ENCODE results near the gene RIGI.
"Not testable (repeated sequence)": the region's sequence is repeated elsewhere in the genome, so short reads cannot be mapped to it uniquely, and the experiment has no call there.

Gene RIGI

GRCh38 chr9:32526041-32526706 is at the start of gene RIGI:
TSS of gene RIGI (minus strand) at chr9:32526196. CDS start at chr9:32526166, 30 bp downstream.
- DNase-seq (ENCODE audit: low spot score), result peak; percentile 69

DNA sequence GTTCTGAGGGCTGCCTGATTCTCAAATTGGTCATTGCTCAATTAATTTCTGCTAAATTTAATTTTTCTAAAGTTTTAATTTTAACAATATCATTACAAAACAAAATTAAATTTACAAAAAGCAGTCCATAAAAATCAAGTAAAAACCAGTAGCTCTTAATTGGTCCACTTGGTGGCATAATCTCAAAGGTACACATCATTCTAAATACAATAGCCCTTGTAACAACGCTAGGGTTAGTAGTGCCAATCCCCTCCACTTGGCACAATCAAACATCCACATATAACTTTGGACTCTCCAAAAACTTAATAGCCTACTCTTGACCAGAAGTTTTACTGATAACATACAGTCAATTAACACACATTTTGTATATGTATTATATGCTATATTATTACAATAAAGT is 48.9 kb upstream of the RIGI start:
- DNase-seq (ENCODE audit: low spot score), result no peak

- no peak for DNase-seq (ENCODE audit: low spot score)
Observed at GRCh38 chr9:32573821-32574220, 47.8 kb upstream of the RIGI start.

DNA sequence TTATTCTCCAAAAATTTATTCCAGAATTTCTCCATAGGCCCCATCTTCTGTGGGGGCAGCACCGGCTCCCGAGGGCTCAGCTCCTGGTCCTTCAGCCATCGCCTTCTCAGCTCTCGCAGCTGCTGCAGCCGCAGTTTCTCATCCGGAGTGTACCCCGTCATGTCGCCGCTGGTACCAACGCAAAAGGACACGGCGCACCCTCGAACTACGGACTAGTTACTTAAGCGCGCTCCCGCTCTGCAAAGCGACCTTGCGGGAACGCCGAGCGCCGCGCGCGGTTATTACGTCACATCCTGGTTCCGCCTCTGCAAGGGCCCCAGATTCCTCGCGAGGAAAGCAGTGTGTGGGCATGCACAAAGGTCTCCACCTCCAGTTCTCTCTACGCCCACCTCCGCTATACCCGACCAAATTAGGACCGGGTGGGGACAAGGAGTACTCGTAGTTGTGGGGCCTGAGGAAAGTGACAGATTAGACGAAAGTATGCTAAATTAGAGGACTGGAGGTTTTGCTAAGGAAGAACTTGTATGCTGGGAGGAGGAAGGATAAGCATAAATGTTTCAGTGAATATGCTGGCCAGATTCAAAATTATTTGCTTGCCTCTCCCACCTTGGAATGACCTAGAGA is 47.0 kb upstream of the RIGI start, which contains the start of gene NDUFB6:
Gene NDUFB6 (minus strand): TSS at position 260 of the 624 bp plus-strand sequence. CDS start 99 bp downstream, at position 161.
- DNase-seq (ENCODE audit: low spot score), result peak; percentile 92

DNA sequence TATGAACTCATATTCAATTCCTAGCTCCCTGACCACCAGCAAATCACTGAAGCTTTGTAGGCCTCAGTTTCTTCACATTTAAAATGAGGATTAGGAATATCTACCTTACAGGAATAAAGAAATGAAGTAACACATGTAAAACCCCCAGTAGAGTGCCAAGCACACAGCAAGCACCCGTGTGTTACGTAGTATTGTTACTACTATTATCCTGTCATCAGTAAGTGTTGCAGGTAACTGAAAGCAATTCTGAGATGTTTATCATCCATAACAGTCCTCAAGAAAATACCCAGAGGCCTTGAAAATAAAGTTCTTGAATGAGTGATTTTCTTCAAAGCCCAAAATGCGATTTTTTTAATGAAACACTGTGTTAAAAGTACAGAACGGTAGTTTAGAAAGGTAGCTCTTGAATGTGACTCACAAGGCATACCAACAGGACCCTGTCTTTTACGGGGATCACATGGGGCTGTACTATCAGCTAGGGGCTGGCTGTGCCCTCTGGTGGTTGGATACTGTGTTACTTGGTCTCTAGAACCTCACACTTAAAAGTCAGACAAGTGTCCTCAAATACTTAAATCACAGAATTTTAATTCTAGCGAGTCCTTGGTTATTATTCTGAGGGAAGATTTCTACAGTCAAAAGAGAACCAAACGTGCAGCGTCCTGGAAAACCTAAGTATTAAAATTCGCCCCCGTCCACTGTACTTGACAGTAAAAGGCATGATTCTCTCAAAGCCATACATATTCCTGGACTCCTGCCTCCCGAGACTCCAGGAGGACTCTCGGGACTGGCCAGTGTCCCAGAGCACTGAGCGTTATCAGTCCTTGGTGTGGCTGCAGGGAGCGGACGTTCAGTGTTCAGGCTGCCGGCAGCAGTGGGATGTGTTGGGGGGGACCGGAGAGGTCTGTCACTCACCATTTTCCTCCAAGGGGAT is 46.2 kb upstream of the RIGI start:
- peak; percentile 72 for DNase-seq (ENCODE audit: low spot score)

GRCh38 chr9:32570262-32570661 is 44.3 kb upstream of the RIGI start:
- DNase-seq (ENCODE audit: low spot score), result no peak

DNA sequence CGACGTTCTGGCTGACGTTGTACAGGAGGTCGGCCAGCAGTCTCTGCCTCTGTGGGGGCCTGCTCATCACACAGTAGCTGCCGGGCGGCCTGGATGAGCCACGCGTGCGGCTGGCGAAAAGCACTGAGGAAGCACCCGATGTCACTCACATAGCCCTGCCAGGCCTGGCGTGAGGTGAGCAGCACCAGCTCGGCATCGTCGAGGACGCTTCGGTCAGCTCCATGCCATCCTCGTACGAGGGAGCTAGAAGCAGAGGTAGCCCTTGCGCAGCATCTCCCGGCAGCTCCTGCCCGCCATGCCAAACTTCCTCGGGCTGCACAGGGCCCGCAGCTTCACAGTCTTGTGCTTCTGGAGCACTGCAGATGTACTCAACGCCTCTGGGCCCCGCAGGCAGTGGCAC is 40.8 kb upstream of the RIGI start:
- DNase-seq (ENCODE audit: low spot score), result no peak

- DNase-seq (ENCODE audit: low spot score), result no peak
Observed at GRCh38 chr9:32565967-32566366, 40.0 kb upstream of the RIGI start.

DNA sequence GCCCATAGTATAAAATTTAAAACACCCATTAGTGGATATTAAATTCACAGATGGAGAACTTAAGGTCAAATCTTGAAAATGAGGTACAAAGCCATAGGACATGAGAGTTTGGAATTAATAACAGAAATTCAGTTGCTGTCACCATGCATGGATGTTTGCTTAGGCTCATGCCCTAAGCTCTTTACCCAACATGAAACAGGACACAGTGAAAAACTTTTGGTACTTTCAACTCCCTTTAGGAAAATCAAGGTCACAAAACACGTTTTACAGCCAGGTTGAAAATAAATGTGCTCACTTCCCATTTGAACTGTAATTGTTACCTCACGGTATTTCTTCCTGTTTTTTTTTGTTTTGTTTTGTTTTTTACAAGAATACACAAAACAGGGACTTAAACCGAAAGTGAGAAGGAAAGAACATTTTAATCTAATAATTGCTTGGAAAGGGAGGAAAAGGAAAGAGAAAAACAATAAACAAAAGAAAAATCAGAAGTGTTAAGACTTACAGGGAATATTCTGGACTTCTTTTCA is 32.5 kb upstream of the RIGI start:
- no peak for DNase-seq (ENCODE audit: low spot score)

GRCh38 chr9:32554591-32554990 is 28.6 kb upstream of the RIGI start:
- no peak for DNase-seq (ENCODE audit: low spot score)

DNA sequence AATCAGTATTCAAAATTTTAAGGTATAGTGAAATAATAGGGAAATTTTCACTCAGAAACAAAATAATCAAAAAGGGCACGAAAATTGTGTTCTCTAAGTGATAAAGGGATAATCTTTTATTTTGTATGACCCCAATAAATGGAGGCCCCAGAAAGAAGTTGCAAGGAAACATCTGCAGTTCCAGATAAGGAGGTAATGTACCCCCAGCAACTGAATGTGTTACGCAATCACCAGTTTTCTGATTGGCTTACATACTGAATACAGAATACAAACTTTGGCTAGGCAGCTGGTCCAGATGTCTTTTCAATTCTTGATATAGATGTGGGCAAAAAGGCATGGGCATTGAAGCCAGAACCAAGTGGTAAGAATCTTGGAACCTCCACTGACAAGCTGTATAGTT is 28.1 kb upstream of the RIGI start:
- no peak for DNase-seq (ENCODE audit: low spot score)

GRCh38 chr9:32552172-32552872 is 26.3 kb upstream of the RIGI start, which contains the start of the genes SMIM27 and TOPORS:
TSS of gene SMIM27 (plus strand) at chr9:32552327. CDS start at chr9:32552435, 108 bp downstream.
TSS of gene TOPORS (minus strand) at chr9:32552586. CDS start at chr9:32552436, 150 bp downstream.
- peak; percentile 89 for DNase-seq (ENCODE audit: low spot score)

GRCh38 chr9:32551276-32552051 is 25.5 kb upstream of the RIGI start:
- peak; percentile 40 for DNase-seq (ENCODE audit: low spot score)

GRCh38 chr9:32550562-32551275 is 24.7 kb upstream of the RIGI start:
- peak; percentile 97 for DNase-seq (ENCODE audit: low spot score)

DNA sequence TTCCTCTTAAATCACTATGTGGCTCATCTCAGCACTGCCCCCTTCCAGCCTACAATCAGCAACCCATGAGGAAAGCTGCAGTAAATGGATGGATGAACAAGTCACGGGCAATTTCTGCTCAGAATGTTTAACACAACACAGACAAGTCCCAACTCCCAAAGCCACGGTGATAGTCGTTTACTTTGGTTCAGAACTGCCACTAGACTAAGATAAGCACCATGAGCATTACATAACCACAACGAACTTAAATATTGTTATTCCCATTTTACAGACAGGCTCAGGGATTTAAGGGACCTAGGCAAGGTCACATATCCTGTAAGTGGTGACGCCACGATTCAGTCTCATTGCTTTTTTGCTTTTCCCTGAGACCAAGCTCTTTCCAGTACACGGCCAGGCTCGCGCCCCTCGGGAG is 24.2 kb upstream of the RIGI start:
- DNase-seq (ENCODE audit: low spot score), result no peak

DNA sequence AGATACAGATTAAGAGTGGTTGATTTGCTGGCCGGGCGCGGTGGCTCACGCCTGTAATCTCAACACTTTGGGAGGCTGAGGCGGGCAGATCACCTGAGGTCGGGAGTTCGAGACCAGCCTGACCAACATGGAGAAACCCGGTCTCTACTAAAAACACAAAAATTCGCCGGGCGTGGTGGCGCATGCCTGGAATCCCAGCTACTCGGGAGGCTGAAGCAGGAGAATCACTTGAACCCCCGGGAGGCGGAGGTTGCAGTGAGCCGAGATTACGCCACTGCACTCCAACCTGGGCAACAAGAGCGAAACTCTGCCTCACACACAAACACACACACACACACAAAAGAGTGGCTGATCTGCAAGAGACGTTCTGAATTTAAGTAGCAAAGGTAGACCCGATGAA is 22.2 kb upstream of the RIGI start:
- not testable (repeated sequence) for DNase-seq (ENCODE audit: low spot score)

DNA sequence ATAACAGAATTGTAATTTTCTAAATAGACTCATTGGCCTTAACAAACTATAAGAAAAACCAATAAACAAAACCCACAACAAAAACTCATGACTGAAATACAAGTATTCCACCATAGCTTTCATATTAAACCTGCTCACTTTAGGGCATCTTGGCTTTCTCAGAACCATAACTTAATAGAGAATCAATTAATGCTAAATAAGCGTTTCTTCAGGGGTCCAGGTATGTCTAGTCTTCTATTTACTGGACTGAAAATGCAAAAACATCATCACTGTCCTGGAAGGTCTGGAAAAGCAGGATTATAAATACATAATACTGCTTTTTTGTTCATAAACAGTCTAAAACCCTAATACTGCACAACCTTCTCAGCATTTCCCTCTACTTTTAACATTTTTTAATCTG is 19.9 kb upstream of the RIGI start:
- DNase-seq (ENCODE audit: low spot score), result no peak

GRCh38 chr9:32543047-32543446 is 17.1 kb upstream of the RIGI start:
- DNase-seq (ENCODE audit: low spot score), result no peak

DNA sequence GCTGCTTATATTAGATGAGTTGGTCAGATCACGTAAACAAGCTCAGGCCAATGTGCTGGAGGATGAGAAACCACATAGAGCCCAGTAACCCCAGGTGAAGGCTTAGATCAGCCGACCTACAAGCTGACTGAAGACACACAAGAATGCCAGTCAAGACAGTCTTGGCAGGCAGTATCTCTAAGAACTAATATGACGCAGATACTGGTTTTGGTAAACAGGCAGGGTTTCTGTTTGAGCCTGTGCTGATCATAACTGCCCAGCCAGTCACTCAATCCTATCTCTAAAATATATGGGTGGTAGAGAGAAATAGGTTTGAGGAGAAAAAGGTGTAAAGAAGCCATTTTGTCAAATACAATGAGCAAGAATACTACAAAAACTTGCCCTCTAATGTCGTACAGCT is 7.8 kb upstream of the RIGI start:
- no peak for DNase-seq (ENCODE audit: low spot score)

GRCh38 chr9:32533336-32533735 is 7.3 kb upstream of the RIGI start:
- DNase-seq (ENCODE audit: low spot score), result peak; percentile 24

Data from D341Med (cell line).